ENCODE data around the gene TIMM23.
A peak's percentile ranks its signal among the peaks of the same experiment; 100 is the strongest.

The TIMM23 gene

DNA sequence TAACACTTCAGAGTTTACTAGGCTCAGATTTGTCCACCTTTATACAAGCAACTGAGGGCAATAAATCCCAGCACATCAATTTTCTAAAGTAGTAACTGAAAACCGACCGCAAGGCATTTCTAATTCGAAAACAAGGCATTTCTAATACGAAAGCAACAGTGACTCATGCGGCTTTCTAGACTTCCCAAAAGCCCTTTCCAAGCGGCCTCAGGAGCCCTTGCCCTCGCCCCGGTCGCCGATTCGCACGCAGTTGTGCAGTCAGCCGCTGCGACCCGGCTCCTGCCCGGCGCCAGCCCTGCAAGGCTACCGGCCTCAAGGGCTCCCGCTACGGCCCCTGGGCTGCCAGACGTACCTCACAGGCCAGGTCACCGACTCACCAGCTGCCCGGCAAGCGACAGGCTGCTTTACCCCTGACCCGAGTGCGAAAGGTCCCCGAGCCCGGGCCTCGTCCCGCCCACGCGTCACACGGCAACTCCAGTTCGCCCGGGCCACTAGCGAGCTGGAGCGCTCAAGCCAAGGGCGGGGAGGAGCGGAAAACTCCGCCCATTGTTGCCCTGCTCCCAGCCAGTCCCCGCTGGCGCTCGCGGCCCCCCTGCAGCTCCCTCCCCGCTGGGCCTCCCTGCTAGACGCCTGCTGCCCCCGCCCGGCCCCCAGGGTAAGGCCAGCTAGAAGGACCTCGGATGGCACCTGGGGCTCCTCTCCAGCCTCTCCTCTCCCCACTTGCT, 50.9 kb downstream of the TIMM23 start:
- Histone ChIP-seq H3K9me3 (ENCODE audit: control insufficient read depth, low read length) (no peaks in the 10 kb centered on the region), H3K27ac (ENCODE audit: low read depth, low read length, severe bottlenecking) (peak overlapping the region; percentile 95), H3K4me3 (ENCODE audit: extremely low read depth, insufficient read depth, low read length, poor library complexity, severe bottlenecking) (peak overlapping the region; percentile 49), H3K36me3 (ENCODE audit: control insufficient read depth, insufficient read depth, low read length) (peaks cover 32% of the 10 kb centered on the region), H3K4me1 (ENCODE audit: control insufficient read depth, insufficient read depth, low read length, poor library complexity, severe bottlenecking) (peaks cover 60% of the 10 kb centered on the region)
- 2% methylated on average over 32 to 46 of the region's 49 CpGs for WGBS, 2 experiments (ENCODE audit: insufficient coverage in 2 of 2)

DNA sequence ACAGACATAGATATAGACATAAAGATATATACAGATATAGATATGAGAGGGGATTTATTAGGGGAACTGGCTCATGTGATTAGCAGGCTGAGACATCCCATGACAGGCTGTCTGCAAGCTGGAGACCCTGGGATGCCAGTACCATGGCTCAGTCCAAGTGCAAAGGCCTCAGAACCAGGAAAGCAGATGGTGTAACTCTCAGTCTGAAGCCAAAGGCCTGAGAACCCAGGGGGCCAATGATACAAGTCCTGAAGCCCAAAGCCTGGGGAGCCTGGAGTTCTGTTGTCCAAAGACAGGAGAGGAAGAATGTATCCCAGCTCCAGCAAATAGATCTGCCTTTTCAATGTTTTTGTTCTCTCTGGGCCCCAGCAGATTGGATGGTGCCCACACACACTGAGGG, 52.7 kb downstream of the TIMM23 start:
- Histone ChIP-seq H3K4me1 (ENCODE audit: control insufficient read depth, insufficient read depth, low read length, poor library complexity, severe bottlenecking) (peaks cover 50% of the 10 kb centered on the region), H3K9me3 (ENCODE audit: control insufficient read depth, low read length) (no peaks in the 10 kb centered on the region), H3K4me3 (ENCODE audit: extremely low read depth, insufficient read depth, low read length, poor library complexity, severe bottlenecking) (no peak overlapping the region), H3K27ac (ENCODE audit: low read depth, low read length, severe bottlenecking) (no peak overlapping the region), H3K36me3 (ENCODE audit: control insufficient read depth, insufficient read depth, low read length) (peaks cover 34% of the 10 kb centered on the region)

DNA sequence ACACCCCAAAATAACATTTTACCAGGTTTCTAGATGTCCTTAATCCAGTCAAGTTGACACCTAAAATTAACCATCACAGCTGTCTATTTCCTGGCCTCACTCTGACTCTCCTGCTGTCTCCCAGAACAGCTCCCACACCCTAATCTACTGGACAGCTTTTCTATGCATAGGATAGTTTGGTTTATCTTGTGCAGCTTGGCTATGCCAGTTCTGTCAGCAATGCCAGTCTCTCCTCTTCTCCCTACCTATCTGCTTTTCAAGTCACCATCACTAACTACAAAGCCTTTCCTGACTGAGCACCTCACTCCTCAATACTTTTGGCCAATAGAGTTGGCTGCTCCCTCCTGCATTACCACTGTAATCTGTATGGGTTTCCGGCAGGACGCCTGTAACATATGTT, 53.1 kb downstream of the TIMM23 start:
- H3K4me1 ChIP-seq (ENCODE audit: control insufficient read depth, insufficient read depth, low read length, poor library complexity, severe bottlenecking), result peaks cover 46% of the 10 kb centered on the region

DNA sequence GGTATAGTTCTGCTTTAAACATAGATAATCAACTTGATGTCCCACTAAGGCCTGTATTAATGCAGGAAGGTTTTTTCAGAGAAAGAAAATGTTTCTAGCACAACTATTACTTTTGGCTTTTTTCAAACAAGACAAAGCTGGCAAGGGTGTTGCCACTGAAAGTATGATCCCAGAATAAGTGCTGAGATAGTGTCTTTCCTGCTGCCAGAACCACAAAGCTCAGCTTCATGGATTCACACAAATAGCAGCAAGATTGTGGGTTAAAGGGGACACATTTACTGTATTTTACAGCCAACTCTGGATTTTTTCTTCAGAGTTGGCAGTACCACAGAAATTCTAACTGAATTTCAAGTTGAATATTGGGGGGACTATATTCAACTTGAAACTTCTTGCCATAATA, 53.8 kb downstream of the TIMM23 start:
- H3K4me1 ChIP-seq (ENCODE audit: control insufficient read depth, insufficient read depth, low read length, poor library complexity, severe bottlenecking), result peaks cover 39% of the 10 kb centered on the region
- H3K9me3 ChIP-seq (ENCODE audit: control insufficient read depth, low read length), result no peaks in the 10 kb centered on the region
- H3K4me3 ChIP-seq (ENCODE audit: extremely low read depth, insufficient read depth, low read length, poor library complexity, severe bottlenecking), result no peak overlapping the region

More for the DNA sequence above, 53.1 kb downstream of the TIMM23 start:
- H3K4me3 ChIP-seq (ENCODE audit: extremely low read depth, insufficient read depth, low read length, poor library complexity, severe bottlenecking), result no peak overlapping the region
- peaks cover 34% of the 10 kb centered on the region for H3K36me3 ChIP-seq (ENCODE audit: control insufficient read depth, insufficient read depth, low read length)
- H3K27ac ChIP-seq (ENCODE audit: low read depth, low read length, severe bottlenecking), result no peak overlapping the region
- no peaks in the 10 kb centered on the region for H3K9me3 ChIP-seq (ENCODE audit: control insufficient read depth, low read length)
- 80% methylated on average over 1 of the region's 2 CpGs; no CpG with 5 or more reads in 1 of the 2 experiments for WGBS, 2 experiments (ENCODE audit: insufficient coverage in 2 of 2)

DNA sequence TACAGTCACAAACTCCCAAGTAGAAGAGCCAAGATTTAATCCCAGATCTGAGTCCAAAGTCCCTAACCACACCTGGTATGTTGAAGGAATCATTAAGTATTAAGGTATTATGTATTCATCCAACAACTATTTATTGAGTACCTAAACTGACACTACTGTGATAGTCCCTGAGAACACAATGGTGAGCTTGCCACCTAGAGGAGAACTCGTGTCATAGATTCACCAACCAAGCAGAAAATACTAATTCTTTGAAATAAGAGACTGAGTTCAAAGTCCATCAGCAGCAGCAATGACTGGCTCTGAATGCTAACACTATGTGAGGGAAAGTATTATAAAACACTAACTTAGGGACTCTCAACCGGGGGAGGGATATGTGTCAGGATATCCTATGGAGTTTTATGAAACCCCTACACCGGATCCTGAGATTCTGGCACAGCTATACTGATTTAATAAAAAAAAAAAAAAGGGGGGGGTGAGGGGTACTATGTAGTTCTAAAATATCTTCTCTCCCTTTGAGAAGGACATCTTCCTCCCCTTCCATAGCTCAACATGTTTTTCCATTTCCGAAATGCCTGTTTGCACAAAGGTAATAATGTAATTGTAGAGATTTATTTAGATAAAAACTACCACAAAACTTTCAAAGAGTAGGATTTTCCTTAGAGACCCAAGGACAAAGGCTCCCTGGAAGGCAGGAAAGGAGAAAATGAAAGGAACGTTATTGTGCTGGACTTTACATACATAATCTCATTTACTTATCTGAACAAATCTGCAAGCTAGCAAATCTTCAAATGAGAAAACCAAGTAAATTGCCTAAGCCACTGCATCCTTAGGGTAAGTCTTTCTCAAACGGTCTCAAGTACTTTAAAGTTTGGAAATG, 56.5 kb downstream of the TIMM23 start:
- Histone ChIP-seq H3K4me3 (ENCODE audit: extremely low read depth, insufficient read depth, low read length, poor library complexity, severe bottlenecking) (peak overlapping the region; percentile 88), H3K27ac (ENCODE audit: low read depth, low read length, severe bottlenecking) (no peak overlapping the region), H3K36me3 (ENCODE audit: control insufficient read depth, insufficient read depth, low read length) (peaks cover 25% of the 10 kb centered on the region), H3K4me1 (ENCODE audit: control insufficient read depth, insufficient read depth, low read length, poor library complexity, severe bottlenecking) (peaks cover 41% of the 10 kb centered on the region), H3K9me3 (ENCODE audit: control insufficient read depth, low read length) (no peaks in the 10 kb centered on the region)
- 15 to 33% methylated on average over 1 to 2 of the region's 6 CpGs for WGBS, 2 experiments (ENCODE audit: insufficient coverage in 2 of 2)

More for the DNA sequence above, 53.8 kb downstream of the TIMM23 start:
- H3K27ac ChIP-seq (ENCODE audit: low read depth, low read length, severe bottlenecking), result no peak overlapping the region
- H3K36me3 ChIP-seq (ENCODE audit: control insufficient read depth, insufficient read depth, low read length), result peaks cover 34% of the 10 kb centered on the region

DNA sequence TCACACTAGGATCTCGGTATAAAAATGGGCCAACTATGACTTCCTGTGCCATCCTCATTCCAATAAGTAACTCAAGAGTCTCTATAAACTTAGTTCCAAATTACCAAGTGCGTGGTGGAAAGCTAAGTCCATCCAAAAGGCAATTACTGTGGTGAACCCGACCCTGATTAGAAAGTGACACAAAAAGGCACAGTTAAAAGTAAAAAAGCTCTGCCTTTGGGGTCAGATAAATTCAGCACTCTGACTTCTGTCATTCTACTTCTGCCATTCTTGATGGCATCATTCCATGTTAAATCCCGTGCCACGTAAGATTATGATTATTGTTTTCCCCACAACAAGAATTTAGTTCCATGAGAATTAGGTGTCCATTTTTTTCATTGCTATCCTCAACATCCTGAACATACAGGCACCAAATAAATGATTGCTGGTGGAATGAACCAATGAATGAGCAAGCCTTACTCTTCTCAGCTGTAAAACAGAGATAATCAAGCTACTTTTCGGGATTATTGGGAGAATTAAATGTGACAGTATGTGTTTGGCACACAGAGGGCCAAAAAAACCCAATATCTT, 57.3 kb downstream of the TIMM23 start:
- Histone ChIP-seq H3K9me3 (ENCODE audit: control insufficient read depth, low read length) (no peaks in the 10 kb centered on the region), H3K27ac (ENCODE audit: low read depth, low read length, severe bottlenecking) (peak overlapping the region; percentile 82), H3K4me3 (ENCODE audit: extremely low read depth, insufficient read depth, low read length, poor library complexity, severe bottlenecking) (peak overlapping the region; percentile 88), H3K36me3 (ENCODE audit: control insufficient read depth, insufficient read depth, low read length) (peaks cover 25% of the 10 kb centered on the region), H3K4me1 (ENCODE audit: control insufficient read depth, insufficient read depth, low read length, poor library complexity, severe bottlenecking) (peaks cover 42% of the 10 kb centered on the region)
- 47 to 70% methylated on average over 3 to 5 of the region's 6 CpGs for WGBS, 2 experiments (ENCODE audit: insufficient coverage in 2 of 2)

DNA sequence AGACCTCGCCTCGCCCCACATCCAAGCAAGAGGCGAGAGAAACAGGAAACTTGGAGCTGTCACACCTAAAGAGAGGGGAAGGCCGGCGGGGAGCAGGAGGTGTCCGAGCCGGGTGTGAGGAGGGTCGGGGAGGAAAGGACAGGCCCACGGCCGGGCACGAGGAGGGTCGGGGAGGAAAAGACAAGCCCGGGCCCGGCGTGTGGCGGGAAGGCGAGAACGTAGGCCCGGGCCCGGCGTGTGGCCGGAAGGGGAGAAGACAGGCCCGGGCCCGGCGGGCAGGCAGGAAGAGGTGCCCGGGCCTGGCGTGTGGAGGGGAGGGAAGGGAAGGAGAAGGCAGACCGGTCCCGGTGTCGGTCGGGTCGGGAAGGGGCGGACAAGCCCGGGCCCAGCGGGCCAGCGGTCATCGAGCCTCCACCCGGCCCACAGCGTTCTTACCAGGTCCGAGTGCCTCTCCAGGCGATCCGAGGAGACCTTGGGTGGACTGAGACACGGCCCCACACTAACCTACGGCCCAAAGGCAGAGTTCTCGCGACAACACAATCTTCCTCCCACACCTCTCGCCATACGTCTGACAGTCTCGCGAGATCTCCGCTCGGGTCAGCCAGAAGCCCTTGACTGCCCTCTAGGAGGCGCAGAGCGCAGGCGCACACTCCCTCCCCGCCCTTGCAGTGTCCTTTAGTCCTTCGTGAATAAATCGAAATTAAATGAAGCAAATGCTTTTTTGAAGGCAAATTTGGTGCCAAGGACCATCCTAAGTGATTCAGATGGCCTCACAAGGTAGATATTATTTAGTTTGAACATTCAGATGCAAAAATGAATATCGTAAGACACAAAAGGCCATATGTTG, 58.0 kb downstream of the TIMM23 start, which contains the start of gene NCOA4:
TSS of gene NCOA4 (minus strand) at position 533 of the 847 bp plus-strand sequence. CDS start 13,943 bp downstream, outside the sequence.
- Histone ChIP-seq H3K4me1 (ENCODE audit: control insufficient read depth, insufficient read depth, low read length, poor library complexity, severe bottlenecking) (peaks cover 36% of the 10 kb centered on the region), H3K4me3 (ENCODE audit: extremely low read depth, insufficient read depth, low read length, poor library complexity, severe bottlenecking) (peak within 1 kb of the TSS; percentile 88), H3K36me3 (ENCODE audit: control insufficient read depth, insufficient read depth, low read length) (peaks cover 25% of the 10 kb centered on the region), H3K27ac (ENCODE audit: low read depth, low read length, severe bottlenecking) (peak within 1 kb of the TSS; percentile 82), H3K9me3 (ENCODE audit: control insufficient read depth, low read length) (no peaks in the 10 kb centered on the region)
- WGBS, 2 experiments (ENCODE audit: insufficient coverage in 2 of 2), result 1 to 2% methylated on average over 45 to 51 of the region's 59 CpGs

DNA sequence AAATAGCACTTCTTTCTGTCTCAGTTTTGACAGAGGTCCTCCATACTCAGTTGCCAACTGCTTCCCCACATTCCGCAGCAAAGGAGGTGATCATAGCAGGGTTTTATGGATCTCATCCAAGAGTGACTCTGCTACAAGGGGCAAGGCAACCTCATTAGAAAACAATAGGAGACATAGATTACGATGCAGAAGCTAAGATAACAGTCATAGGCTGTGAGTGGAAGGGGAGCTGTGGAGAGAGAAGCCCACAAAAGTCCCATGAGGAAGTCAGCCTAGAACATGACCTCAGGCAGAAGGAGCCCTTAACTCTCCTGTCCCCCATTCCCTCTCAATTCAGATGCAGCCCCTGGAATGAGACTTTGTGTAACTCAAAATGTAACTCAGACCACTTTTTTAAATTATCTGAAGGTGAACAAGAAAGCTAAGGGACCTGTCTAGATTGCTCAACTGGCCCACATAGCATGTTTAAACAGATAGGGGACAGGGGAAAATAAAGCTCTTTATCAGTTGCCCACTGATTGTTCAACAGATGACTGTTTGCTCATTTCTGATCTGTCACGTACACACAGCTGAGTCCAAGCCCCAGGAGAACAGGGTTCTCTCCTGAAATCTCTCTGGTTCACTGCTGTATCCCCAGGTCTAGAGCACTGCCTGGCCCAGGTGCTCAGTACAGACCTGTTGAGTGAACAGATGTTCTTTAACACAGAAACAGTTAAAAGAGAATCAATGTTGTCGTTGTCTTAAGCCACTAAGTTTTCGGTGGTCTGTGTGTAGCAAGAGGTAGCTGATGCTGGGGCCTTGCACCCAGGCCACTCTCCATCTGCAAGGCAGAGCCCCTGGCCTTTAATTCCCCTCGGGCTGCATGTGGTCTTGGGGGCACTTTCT, 59.6 kb downstream of the TIMM23 start:
- 88 to 91% methylated on average over 5 of the region's 6 CpGs for WGBS, 2 experiments (ENCODE audit: insufficient coverage in 2 of 2)
- Histone ChIP-seq H3K27ac (ENCODE audit: low read depth, low read length, severe bottlenecking) (no peak overlapping the region), H3K4me1 (ENCODE audit: control insufficient read depth, insufficient read depth, low read length, poor library complexity, severe bottlenecking) (peaks cover 29% of the 10 kb centered on the region), H3K4me3 (ENCODE audit: extremely low read depth, insufficient read depth, low read length, poor library complexity, severe bottlenecking) (no peak overlapping the region), H3K9me3 (ENCODE audit: control insufficient read depth, low read length) (no peaks in the 10 kb centered on the region), H3K36me3 (ENCODE audit: control insufficient read depth, insufficient read depth, low read length) (peaks cover 14% of the 10 kb centered on the region)

DNA sequence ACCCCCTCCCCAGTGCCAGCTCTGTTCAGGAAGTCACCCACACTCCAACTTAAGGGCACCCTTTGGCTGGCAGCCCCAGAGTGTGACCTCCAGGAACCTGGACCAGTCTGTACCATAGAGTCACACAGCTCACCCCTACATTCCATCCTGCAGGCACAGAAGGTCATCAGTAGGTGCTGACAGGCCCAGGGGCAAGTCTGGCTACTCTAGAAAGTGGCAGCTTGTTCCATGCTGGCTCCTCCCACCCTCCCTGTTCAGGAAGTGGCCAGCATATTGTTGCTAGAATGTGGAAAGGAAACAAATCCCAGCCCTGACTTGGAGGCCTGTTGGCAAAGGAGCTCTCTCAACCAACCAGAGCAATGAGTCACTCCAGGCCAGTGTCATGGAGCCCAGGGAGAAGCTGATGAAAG, 61.3 kb downstream of the TIMM23 start:
- Histone ChIP-seq H3K9me3 (ENCODE audit: control insufficient read depth, low read length) (no peaks in the 10 kb centered on the region), H3K4me1 (ENCODE audit: control insufficient read depth, insufficient read depth, low read length, poor library complexity, severe bottlenecking) (peaks cover 23% of the 10 kb centered on the region), H3K36me3 (ENCODE audit: control insufficient read depth, insufficient read depth, low read length) (no peaks in the 10 kb centered on the region), H3K27ac (ENCODE audit: low read depth, low read length, severe bottlenecking) (peak overlapping the region; percentile 52), H3K4me3 (ENCODE audit: extremely low read depth, insufficient read depth, low read length, poor library complexity, severe bottlenecking) (no peak overlapping the region)

Measured in mesodermal cell (in vitro differentiated cells).